Pancreas (tissue), 10 donors: ENCODE data around the gene ASTN2. TPM values are rescaled to one million over a fixed set of nuclear protein-coding genes. Genes with fewer than 3 reads are reported as not detected.

Experiments used
- ATAC-seq, 4 donors: fragments of 200-7000 bp; cut with Tn5 transposase; one replicate each; pipeline versions ENCODE4 v1.8.0 to v1.9.1; 2020; ENCODE audit warnings: mild to moderate bottlenecking in 4 of 4, moderate library complexity in 4 of 4
- DNase-seq, 6 donors: peaks; one replicate each; pipeline ENCODE4 v3.0.0-alpha.2; 2020
- FAIRE-seq: peaks from 2 replicates; lab custom pipeline; 2012; peaks lifted over from hg19 to GRCh38; lab: Jason Lieb, UNC
- H3K27ac ChIP-seq, 4 donors: fragments of 200-600 bp; sonication (generic); 1 replicate in 3 of 4; 2 replicates in 1 of 4; pipeline versions ENCODE4 v1.5.0 to v1.8.0; 2020
- H3K27me3 ChIP-seq, 4 donors: fragments of 200-600 bp; one replicate each; pipeline ENCODE4 v1.8.0; 2021
- H3K36me3 ChIP-seq, 3 donors: fragments of 200-600 bp; sonication (generic) in 1 of 3; one replicate each; pipeline versions ENCODE4 v1.5.0 to v1.8.0; 2020 to 2021
- H3K4me1 ChIP-seq, 3 donors: fragments of 200-600 bp; one replicate each; pipeline ENCODE4 v1.8.0; 2021
- H3K4me3 ChIP-seq, 4 donors: fragments of 200-600 bp; sonication (generic) in 2 of 4; one replicate each; pipeline versions ENCODE4 v1.5.0 to v1.8.0; 2020 to 2021
- H3K9me3 ChIP-seq, 4 donors: fragments of 200-600 bp; one replicate each; pipeline ENCODE4 v1.8.0; 2021
- CTCF ChIP-seq, 4 donors: fragments of 200-600 bp; sonication (generic) in 3 of 4; IDR thresholded peaks; one replicate each; pipeline versions ENCODE4 v1.5.0 to v1.8.0; 2021; ENCODE audit warnings: antibody characterized with exemption in 4 of 4
- WGBS, 2 donors: extraction: QIAGEN DNeasy Blood & Tissue Kit; methylation state at CpG; one replicate each; pipeline ENCODE4 v1.1.7; 2013; 5-methylcytosine and 5-hydroxymethylcytosine counted together
- intact Hi-C, 3 donors: fragments of 100-400 bp; cut with DNase I; formaldehyde crosslinking; loops; one replicate each; pipeline versions ENCODE4 v1.11.1 to v1.14.2; 2022
- polyA plus RNA-seq, 2 donors: library from polyadenylated mRNA; stranded (reverse); fragments of 200-250 nt; gene quantifications; one replicate each; pipeline ENCODE4 v1.2.3, GENCODE V29; 2013
- total RNA-seq, 6 donors: library from RNA; stranded (reverse); fragmentation: NEBNext Ultra II Directional in 4 of 6; extraction: Animal tissue kit (Norgen Biotek cat#: 25700) in 4 of 6; gene quantifications; one replicate each; pipeline versions ENCODE4 v1.2.1 to v1.2.4, GENCODE V29; 2021 to 2023
- donor health status: healthy with polysubstance abuse.
- donor health status: DM: no; HTN: no; CAD: no; lungs with moderate emphysema.
- donor health status: DM: no; HTN: no; CAD: no.
- donor health status: control.
- donor health status: control.
- donor health status: Bipolar disorder and iron deficiency.
- donor health status: DM: yes; HTN: yes; CAD: no.
- donor health status: DM: no; HTN: no; CAD: no.
- donor health status: DM: no; HTN: no; CAD: no.
- donor health status: DM: yes; HTN: yes; CAD: no.

The ASTN2 gene
- total and polyA plus RNA-seq, 8 donors = 1.3 to 11.9 (median 6.7) TPM

DNA sequence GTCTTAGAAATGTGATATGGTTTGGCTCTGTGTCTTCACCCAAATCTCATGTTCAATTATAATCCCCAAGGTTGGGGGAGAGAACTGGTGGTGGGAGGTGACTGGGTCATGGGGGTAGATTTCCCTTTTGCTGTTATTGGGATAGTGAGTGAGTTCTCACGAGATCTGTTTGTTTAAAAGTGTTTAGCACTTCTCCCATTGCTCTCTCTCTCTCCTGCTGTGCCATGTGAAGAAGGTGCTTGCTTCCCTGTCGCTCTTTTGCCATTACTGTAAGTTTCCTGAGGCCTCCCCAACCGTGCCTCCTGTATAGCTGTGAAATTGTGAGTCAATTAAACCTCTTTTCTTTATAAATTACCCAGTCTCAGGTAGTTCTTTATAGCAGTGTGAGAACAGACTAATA, 203.6 kb downstream of the ASTN2 start:
- 40 to 43% methylated on average over 3 of the region's 3 CpGs for WGBS, 2 donors
- DNase-seq = no peak

DNA sequence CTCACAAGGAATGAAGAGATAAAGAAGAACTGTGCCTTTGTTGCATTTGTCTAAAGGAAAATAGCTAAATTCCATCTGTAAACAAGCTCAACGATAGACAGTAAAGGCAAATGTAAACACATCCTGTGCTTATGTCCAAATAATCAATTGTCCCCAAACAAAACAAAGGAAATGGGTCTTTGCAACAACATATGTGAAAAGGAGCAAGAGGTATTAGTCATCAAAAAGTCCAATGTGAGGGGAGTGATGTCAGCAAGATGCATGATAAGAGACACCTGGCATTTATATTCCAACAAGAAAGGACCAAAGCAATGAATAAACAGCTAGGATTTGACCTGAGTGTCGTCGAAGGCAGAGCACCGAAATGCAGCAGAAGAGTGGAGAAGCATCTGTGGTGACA, 209.1 kb downstream of the ASTN2 start:
- intact Hi-C loops = no loop called here
- 44 to 52% methylated on average over 4 of the region's 4 CpGs for WGBS, 2 donors
- no peak for ATAC-seq
- no peak for TF ChIP-seq CTCF (IDR thresholded peaks at IDR 0.05)
- Histone ChIP-seq H3K9me3 (no peaks in the 10 kb centered on the region), H3K4me3 (no peak overlapping the region), H3K27ac (no peak overlapping the region), H3K27me3 (no peaks in the 10 kb centered on the region), H3K4me1 (no peaks in the 10 kb centered on the region), H3K36me3 (no peaks in the 10 kb centered on the region)
- no peak for DNase-seq
- FAIRE-seq = no peak

More for the DNA sequence above, 203.6 kb downstream of the ASTN2 start:
- FAIRE-seq (no peak), ATAC-seq (no peak)
- intact Hi-C loops = no loop called here
- Histone ChIP-seq H3K27me3 (no peaks in the 10 kb centered on the region), H3K9me3 (no peaks in the 10 kb centered on the region), H3K4me3 (no peak overlapping the region), H3K27ac (no peak overlapping the region), H3K4me1 (no peaks in the 10 kb centered on the region), H3K36me3 (no peaks in the 10 kb centered on the region)
- TF ChIP-seq CTCF (IDR thresholded peaks at IDR 0.05) = no peak

- no peak for TF ChIP-seq CTCF (IDR thresholded peaks at IDR 0.05)
- Histone ChIP-seq H3K9me3 (no peaks in the 10 kb centered on the region), H3K27ac (no peak overlapping the region), H3K27me3 (no peaks in the 10 kb centered on the region), H3K36me3 (no peaks in the 10 kb centered on the region), H3K4me1 (no peaks in the 10 kb centered on the region), H3K4me3 (no peak overlapping the region)
- FAIRE-seq = no peak
- no peak for DNase-seq
- WGBS, 2 donors = 63 to 84% methylated on average over 1 of the region's 1 CpG
- ATAC-seq = no peak
- intact Hi-C loops = no loop called here
Observed at GRCh38 chr9:117204971-117205370, 209.9 kb downstream of the ASTN2 start.

- DNase-seq = no peak
- intact Hi-C loops = no loop called here
- ATAC-seq = no peak
- H3K27me3 ChIP-seq = no peaks in the 10 kb centered on the region
- H3K4me3 ChIP-seq = no peak overlapping the region
- TF ChIP-seq CTCF (IDR thresholded peaks at IDR 0.05) = no peak
- no peaks in the 10 kb centered on the region for H3K4me1 ChIP-seq
- no peaks in the 10 kb centered on the region for H3K9me3 ChIP-seq
- no peak overlapping the region for H3K27ac ChIP-seq
- no peaks in the 10 kb centered on the region for H3K36me3 ChIP-seq
- no peak for FAIRE-seq
- WGBS, 2 donors = 27 to 30% methylated on average over 5 of the region's 5 CpGs
Observed at GRCh38 chr9:117191504-117192261, 223.2 kb downstream of the ASTN2 start.

- TF ChIP-seq CTCF (IDR thresholded peaks at IDR 0.05) = no peak
- intact Hi-C loops = no loop called here
- DNase-seq (no peak), ATAC-seq (no peak), FAIRE-seq (no peak)
- H3K4me3 ChIP-seq = no peak overlapping the region
- no peaks in the 10 kb centered on the region for H3K27me3 ChIP-seq
- no peaks in the 10 kb centered on the region for H3K9me3 ChIP-seq
- no peaks in the 10 kb centered on the region for H3K4me1 ChIP-seq
- 70 to 72% methylated on average over 3 of the region's 3 CpGs for WGBS, 2 donors
- H3K36me3 ChIP-seq = no peaks in the 10 kb centered on the region
- H3K27ac ChIP-seq = no peak overlapping the region
Observed at GRCh38 chr9:117189121-117189520, 225.7 kb downstream of the ASTN2 start.
